ENCODE results near the gene CRYBG3.

GRCh38 chr3:97831140-97831539 is 9.3 kb downstream of the CRYBG3 start:
- no peak for TF ChIP-seq CTCF (IDR thresholded peaks at IDR 0.05)
- no peak for TF ChIP-seq POLR2A (IDR thresholded peaks at IDR 0.05)
- no peak for TF ChIP-seq POLR2AphosphoS5 (IDR thresholded peaks at IDR 0.05)

Measured in upper lobe of left lung (tissue), 4 donors.